Measurements from ENCODE around the gene MPZL1.

MPZL1 gene

DNA sequence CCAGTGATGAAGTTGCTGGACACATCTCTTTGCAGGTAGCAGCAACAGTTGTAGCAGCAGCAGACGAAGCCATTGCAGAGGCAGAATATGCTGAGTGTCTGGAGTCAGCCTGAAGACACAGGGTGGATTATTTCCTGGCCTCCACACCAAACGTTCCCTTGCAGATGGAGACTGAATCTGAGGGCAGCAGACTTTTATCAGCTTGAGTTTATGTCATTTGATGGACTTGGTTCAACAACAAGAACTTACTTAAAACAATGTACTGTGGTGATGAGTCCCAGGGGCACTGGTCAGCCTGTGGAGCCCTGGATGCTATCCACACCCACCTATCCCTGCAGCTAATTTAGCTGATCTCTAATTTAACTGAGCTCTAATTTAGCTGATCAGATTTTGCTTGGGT, 17.1 kb upstream of the MPZL1 start:
- DNase-seq, result no peak
- Mint-ChIP-seq H3K4me3 (no peak overlapping the region), H3K36me3 (peaks cover 71% of the 10 kb centered on the region), H3K4me1 (peaks cover 8% of the 10 kb centered on the region), H3K27ac (peak overlapping the region; percentile 60), H3K27me3 (peaks cover 4% of the 10 kb centered on the region), H3K9me3 (no peaks in the 10 kb centered on the region)
- CTCF ChIA-PET, result interaction anchor here (0.6 kb wide), 1 partner anchor 95 kb away, joined by 3 read pairs; no protein-coding TSS in a partner anchor

DNA sequence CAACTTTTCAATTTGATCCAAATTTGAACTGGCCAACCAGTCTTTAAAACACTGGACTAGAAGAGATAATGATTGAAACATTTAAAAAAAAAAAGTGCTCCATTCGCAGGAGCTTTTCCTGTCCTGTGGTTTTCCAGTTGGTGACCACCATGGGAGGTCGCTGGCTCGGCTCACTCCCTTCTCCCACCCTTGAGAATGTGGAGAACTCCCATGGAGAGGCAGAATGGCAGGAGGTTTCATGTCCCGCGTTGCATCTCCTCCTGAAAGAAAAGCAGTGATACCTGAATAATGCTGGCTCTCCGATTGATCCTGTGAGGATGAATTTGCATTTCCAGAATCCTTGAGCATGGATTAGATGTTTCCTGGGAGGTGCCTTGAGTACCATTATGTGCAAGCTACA, 16.5 kb upstream of the MPZL1 start:
- Mint-ChIP-seq H3K27ac (no peak overlapping the region), H3K4me3 (no peak overlapping the region), H3K9me3 (no peaks in the 10 kb centered on the region), H3K27me3 (peaks cover 4% of the 10 kb centered on the region), H3K36me3 (peaks cover 66% of the 10 kb centered on the region), H3K4me1 (peaks cover 8% of the 10 kb centered on the region)
- CTCF ChIA-PET, result interaction anchor here (0.6 kb wide), 1 partner anchor 94 kb away, joined by 3 read pairs; no protein-coding TSS in a partner anchor
- no peak for DNase-seq

DNA sequence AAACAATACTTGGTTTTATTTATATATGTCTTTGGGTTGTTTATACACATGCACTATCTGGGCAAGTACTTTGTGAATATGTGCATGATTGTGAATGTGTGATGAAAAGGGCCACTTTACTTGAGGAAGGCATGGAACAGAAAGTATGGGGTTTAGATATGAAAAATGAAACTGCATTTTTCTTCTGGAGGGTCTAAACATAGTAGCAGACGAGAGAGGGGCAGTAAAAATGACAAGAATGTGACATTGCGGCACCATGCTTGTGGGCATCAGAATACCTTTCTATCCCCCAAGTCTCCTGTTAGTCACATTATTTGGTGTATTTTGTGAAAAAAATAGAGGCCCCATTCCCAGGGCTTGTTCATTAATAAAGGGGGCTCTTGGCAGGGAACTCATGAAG, 15.4 kb upstream of the MPZL1 start:
- Mint-ChIP-seq H3K36me3 (peaks cover 58% of the 10 kb centered on the region), H3K27ac (no peak overlapping the region)

DNA sequence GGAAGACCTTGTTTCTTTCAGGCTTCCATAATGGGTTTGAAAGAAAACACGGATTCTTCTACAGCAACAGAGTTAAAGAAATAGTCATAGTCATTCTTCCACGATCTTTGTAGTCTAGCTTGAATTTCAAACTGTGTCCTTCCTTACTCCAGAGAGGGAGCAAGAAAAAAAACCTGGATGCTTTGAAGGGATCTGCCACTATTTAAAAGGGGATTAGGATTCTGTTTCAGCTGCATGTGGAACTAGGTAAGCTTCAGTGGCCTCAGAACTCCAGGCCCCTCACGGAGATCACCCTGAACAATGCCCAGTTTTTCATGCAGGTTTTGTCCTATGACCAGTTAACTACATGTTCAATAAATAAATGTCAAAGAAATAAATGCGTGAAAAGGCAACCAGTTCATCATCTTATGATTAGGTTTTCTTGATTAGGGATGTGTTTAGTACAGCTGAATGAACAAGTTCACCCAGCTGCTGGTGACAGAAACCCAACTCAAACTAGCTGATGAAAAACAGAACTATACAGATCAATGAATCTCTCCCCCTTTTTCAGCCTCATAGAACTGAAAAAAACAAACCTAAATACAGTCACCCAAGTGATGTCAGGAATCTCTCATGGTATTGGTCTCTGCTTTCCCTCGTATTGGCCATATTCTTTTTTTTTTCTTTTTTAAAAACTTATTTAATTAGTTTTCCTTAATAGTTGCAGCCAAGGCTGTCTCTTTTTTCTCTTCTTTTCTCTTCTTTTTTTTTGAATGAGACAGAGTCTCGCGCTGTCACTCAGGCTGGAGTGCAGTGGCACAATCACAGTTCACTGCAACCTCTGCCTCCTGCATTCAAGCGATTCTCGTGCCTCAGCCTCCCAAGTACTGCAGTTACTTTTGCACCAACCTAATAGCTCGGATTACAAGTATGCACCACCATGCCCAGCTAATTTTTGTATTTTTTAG, 14.6 kb upstream of the MPZL1 start:
- peaks cover 50% of the 10 kb centered on the region for H3K36me3 Mint-ChIP-seq
- peaks cover 8% of the 10 kb centered on the region for H3K4me1 Mint-ChIP-seq
- CTCF ChIA-PET, result interaction anchor here (0.6 to 1.1 kb wide), 2 partner anchors 32 to 781 kb away, joined by 4 to 6 read pairs; no protein-coding TSS in a partner anchor
- DNase-seq, result no peak
- no peaks in the 10 kb centered on the region for H3K9me3 Mint-ChIP-seq
- H3K4me3 Mint-ChIP-seq, result no peak overlapping the region
- H3K27ac Mint-ChIP-seq, result peak overlapping the region; percentile 38
- H3K27me3 Mint-ChIP-seq, result peaks cover 4% of the 10 kb centered on the region

More for the DNA sequence above, 15.4 kb upstream of the MPZL1 start:
- CTCF ChIA-PET, result no interaction called here
- no peak for DNase-seq
- Mint-ChIP-seq H3K4me3 (no peak overlapping the region), H3K27me3 (peaks cover 4% of the 10 kb centered on the region), H3K9me3 (no peaks in the 10 kb centered on the region), H3K4me1 (peaks cover 8% of the 10 kb centered on the region)

DNA sequence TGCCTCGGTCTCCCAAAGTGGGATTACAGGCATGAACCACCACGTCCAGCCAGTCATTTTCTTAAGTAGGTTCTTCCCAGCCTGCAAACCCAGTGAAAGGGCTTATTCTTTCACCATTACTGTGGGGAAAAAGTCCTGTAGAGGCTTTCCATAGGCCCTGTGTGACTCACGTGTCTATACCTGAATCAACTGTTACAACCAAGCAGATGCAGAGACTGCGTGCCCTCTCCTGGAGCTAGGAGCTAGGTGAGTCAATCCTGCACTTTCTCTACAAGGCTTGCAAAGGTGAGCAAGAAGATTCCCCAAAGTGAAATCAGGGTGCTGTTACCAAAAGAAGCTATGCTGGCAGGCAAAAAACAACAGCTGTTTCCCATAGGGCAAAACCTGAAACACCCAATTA, 13.8 kb upstream of the MPZL1 start:
- Mint-ChIP-seq H3K9me3 (no peaks in the 10 kb centered on the region), H3K4me3 (no peak overlapping the region), H3K36me3 (peaks cover 47% of the 10 kb centered on the region), H3K4me1 (peaks cover 15% of the 10 kb centered on the region), H3K27ac (peak overlapping the region; percentile 38), H3K27me3 (peaks cover 12% of the 10 kb centered on the region)
- CTCF ChIA-PET, result interaction anchor here (1.1 kb wide), 1 partner anchor 32 kb away, joined by 4 read pairs; no protein-coding TSS in a partner anchor
- no peak for DNase-seq

DNA sequence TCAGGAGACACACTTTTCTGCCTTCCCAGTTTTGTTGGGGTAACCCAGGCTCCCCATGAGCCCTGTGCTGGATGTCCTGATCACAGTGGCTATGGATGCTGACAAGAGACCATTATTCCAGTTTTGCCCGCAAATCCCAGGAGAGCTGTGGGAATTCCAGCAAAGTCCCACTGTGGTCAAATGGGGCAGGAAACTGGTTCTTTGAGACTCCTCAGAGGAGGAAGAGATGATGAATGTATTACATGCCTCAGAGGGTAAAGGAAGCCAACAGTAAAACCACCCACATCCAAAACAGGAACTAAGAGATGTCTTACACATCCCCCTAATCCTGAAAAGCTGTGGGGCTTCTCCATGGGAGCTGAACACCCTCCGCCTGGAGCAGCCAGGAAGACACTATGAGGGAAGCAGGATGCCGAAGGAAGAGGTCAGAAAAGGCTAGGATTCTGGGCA, 12.8 kb upstream of the MPZL1 start:
- peaks cover 25% of the 10 kb centered on the region for H3K4me1 Mint-ChIP-seq
- H3K36me3 Mint-ChIP-seq, result peaks cover 37% of the 10 kb centered on the region
- DNase-seq, result no peak
- H3K27ac Mint-ChIP-seq, result no peak overlapping the region
- H3K9me3 Mint-ChIP-seq, result no peaks in the 10 kb centered on the region
- CTCF ChIA-PET, result no interaction called here
- peaks cover 22% of the 10 kb centered on the region for H3K27me3 Mint-ChIP-seq
- no peak overlapping the region for H3K4me3 Mint-ChIP-seq

DNA sequence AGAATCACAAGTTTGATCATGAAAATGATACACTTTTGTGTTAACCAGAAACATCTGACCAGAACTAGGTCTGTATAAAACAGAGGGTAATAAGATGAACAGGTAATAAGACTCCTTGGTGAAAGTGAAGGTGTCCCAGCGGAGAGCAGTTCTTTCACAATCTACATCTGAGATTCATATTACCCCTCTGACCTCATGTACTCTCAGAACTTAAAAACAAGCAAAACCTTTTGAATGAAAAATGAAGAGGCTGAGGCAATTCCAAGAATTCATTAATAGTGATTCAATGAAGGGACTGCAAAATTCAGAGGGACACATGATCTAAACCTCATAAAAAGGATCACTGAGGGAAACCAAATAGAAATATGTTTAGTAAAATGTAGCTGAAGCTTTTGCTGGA, 10.9 kb upstream of the MPZL1 start:
- peaks cover 34% of the 10 kb centered on the region for H3K4me1 Mint-ChIP-seq
- no peaks in the 10 kb centered on the region for H3K9me3 Mint-ChIP-seq
- no peak overlapping the region for H3K27ac Mint-ChIP-seq
- peaks cover 22% of the 10 kb centered on the region for H3K36me3 Mint-ChIP-seq
- CTCF ChIA-PET, result no interaction called here
- no peak for DNase-seq
- H3K4me3 Mint-ChIP-seq, result no peak overlapping the region
- H3K27me3 Mint-ChIP-seq, result peaks cover 29% of the 10 kb centered on the region

DNA sequence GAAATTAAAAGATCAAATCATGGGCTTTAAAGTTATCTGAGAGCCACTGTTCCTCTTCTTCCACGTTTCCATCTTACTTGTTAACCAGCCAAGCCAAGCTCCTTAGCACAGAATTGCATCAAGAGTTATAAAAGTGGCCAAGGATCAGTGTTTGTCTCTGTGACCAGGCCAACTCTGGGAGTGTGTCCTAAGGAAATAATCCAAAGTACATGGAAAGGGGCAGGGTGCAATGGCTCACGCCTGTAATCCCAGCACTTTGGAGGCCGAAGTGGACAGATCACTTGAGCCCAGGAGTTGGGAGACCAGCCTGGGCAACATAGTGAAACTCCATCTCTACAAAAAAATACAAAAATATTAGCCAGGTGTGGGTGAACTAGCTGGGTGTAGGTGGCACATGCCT, 10.0 kb upstream of the MPZL1 start:
- CTCF ChIA-PET, result interaction anchor here (3.9 kb wide), 1 partner anchor 111 kb away, joined by 16 read pairs; no protein-coding TSS in a partner anchor
- H3K36me3 Mint-ChIP-seq, result peaks cover 16% of the 10 kb centered on the region
- DNase-seq, result no peak
- H3K27ac Mint-ChIP-seq, result no peak overlapping the region
- H3K4me1 Mint-ChIP-seq, result peaks cover 38% of the 10 kb centered on the region
- peaks cover 29% of the 10 kb centered on the region for H3K27me3 Mint-ChIP-seq
- H3K4me3 Mint-ChIP-seq, result no peak overlapping the region
- no peaks in the 10 kb centered on the region for H3K9me3 Mint-ChIP-seq

DNA sequence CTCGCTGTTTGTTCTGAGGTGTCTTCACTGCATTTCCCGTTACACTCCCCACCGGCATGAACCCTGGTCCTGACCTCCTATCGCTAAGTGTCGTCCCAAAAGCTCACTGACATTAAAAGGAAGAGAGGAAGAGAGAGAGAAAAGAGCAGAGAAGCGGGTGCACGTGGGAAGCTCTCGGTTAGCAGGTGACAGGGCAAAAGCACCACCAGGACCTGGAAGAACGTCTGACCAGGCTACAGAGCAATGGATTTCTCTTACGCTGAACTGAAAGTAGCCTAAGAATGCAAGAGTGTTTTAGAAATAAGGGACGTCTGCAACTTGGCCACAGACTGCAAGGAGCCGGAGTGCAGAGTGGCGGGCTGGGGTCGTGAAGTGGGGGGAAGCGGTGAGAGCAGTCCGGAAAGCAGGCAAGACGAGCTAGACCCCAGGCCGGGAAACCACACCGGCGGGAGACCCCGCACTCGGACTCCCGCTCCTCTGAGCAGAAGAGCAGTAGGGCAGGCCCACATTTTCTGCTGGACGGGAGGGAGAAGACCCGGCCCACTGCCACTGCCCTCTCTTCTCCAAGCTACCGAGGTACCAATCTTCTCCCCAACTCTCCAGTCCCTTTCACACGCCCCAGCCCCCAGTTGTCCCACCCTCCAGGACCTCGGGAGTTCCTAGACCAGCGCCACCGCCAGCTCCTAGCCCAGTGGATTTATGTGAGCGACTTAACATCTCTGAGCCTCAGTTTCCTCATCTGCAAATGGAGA, 8.3 kb upstream of the MPZL1 start:
- H3K4me1 Mint-ChIP-seq, result peaks cover 51% of the 10 kb centered on the region

DNA sequence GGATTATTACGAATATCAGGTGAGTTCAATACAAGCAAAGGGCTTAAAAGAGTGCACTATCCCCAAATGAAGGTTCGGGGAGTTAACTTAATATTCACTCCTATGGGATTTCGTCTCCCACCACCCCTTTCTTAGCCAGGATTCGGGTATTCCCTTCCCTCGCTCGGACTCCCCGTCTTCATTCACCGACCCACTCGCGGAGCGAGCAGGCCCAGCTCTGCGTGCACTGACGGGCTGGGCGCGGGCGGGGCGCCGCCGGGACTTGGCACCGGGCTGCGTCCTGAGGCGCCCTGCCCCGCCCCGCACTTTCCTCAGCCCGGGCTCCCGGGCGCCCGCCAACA, 7.7 kb upstream of the MPZL1 start:
- Mint-ChIP-seq H3K4me1 (peaks cover 53% of the 10 kb centered on the region), H3K36me3 (peaks cover 3% of the 10 kb centered on the region), H3K4me3 (peak overlapping the region; percentile 79), H3K27me3 (peaks cover 28% of the 10 kb centered on the region), H3K27ac (peak overlapping the region; percentile 84), H3K9me3 (no peaks in the 10 kb centered on the region)
- CTCF ChIA-PET, result interaction anchor here (0.6 to 4.6 kb wide), 6 partner anchors 39 to 369 kb away, joined by 3 to 22 read pairs (median 10); no protein-coding TSS in a partner anchor
- DNase-seq, result no peak

More for the DNA sequence above, 8.3 kb upstream of the MPZL1 start:
- H3K27ac Mint-ChIP-seq, result peak overlapping the region; percentile 84
- H3K36me3 Mint-ChIP-seq, result peaks cover 4% of the 10 kb centered on the region
- no peaks in the 10 kb centered on the region for H3K9me3 Mint-ChIP-seq
- H3K27me3 Mint-ChIP-seq, result peaks cover 29% of the 10 kb centered on the region
- DNase-seq, result peak; percentile 32
- CTCF ChIA-PET, result interaction anchor here (1.0 to 4.6 kb wide), 4 partner anchors 48 to 369 kb away, joined by 3 to 22 read pairs (median 14); no protein-coding TSS in a partner anchor
- peak overlapping the region; percentile 79 for H3K4me3 Mint-ChIP-seq

DNA sequence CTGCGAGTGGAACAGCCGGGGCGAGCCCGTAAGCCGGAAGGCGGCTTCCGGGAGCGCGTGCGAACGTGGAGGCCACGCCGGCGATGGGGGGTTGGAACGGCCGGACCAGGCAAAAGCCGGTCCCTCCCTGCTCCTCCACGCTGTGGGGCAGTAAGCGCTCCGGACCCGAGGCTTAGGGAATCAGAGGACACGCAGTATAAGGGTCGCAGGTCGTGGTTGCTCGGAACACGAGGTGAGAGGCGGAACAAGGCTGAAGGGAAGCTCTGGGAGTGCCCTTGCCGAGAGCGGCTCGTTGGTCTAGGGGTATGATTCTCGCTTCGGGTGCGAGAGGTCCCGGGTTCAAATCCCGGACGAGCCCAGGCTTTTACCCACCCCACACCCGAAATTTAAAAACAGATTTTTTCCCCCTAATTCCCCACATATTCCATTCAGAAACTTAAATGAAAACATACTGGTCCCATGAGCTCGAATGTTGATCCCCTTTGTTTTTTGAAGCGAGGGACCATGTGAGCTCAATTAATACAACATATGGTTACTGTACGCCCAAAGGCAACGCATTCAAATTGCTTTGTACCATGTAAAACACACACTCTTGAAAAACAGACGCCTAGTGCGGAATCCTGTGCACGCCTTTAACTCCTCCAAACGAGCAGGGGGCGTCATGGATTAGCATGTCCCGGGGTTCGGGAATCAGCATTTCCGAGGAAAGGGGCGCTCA, 7.2 kb upstream of the MPZL1 start:
- H3K9me3 Mint-ChIP-seq, result no peaks in the 10 kb centered on the region
- CTCF ChIA-PET, result interaction anchor here (0.6 to 4.6 kb wide), 12 partner anchors 25 to 368 kb away, joined by 3 to 22 read pairs (median 4); partner anchors contain the start of gene CREG1
- H3K27ac Mint-ChIP-seq, result peak overlapping the region; percentile 96
- H3K36me3 Mint-ChIP-seq, result peaks cover 3% of the 10 kb centered on the region
- peak; percentile 88 for DNase-seq
- peak overlapping the region; percentile 79 for H3K4me3 Mint-ChIP-seq
- H3K4me1 Mint-ChIP-seq, result peaks cover 57% of the 10 kb centered on the region
- H3K27me3 Mint-ChIP-seq, result peaks cover 25% of the 10 kb centered on the region

DNA sequence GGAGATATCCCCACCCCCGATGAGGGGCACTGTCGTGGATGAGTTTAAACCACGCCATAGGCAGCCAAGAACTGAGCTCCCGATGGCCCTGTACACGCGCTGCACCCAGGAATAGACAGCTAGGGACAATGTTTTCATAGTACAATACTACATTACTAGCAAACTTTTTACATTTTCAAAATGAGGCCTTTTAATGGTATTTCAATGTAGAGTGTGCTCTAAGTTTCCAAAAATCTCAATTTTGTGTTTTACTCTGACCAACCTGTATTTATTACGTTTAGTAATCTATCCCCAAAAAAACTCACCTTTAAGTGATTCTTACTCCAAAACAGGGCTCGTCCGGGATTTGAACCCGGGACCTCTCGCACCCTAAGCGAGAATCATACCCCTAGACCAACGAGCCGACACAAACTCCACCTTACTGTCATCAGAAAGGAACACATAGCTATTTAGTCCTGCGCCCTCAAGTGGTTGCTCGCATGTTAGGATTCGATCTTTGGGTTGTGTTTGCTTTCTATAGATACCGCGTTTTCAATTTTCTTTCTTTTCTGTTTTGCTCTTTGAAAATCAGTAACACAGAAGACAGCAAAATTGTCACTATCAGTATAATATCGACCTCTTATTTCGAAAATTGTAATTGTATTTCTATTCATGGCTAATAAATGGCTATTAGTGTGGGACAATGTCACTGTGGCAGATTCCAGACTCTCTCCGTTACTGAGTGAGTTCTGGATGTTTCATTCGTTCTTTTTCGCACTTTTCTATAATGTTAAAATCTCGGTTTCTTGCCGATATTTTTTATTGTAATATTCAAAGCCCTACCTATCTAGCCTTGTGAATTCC, 6.4 kb upstream of the MPZL1 start:
- Mint-ChIP-seq H3K4me3 (peak overlapping the region; percentile 79), H3K27me3 (peaks cover 25% of the 10 kb centered on the region), H3K27ac (peak overlapping the region; percentile 96), H3K9me3 (no peaks in the 10 kb centered on the region), H3K4me1 (peaks cover 65% of the 10 kb centered on the region), H3K36me3 (peaks cover 3% of the 10 kb centered on the region)
- peak; percentile 94 for DNase-seq
- CTCF ChIA-PET, result interaction anchor here (0.6 to 4.6 kb wide), 13 partner anchors 9 to 453 kb away, joined by 3 to 22 read pairs (median 4); partner anchors contain the start of gene CREG1

DNA sequence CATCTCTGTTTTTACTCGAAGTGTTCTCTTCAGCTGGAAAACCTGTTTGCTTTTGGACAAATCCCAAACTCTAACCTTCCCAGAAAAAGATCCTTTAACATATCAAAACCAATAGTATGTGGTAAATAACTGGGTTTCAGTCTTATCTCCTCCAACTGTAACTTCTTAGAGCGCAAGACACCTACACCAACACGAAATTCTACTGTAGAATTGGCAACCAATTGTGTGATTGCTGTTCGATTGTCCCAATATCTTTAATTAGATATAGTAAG, 5.8 kb upstream of the MPZL1 start:
- DNase-seq, result no peak
- Mint-ChIP-seq H3K27ac (peak overlapping the region; percentile 96), H3K36me3 (peaks cover 3% of the 10 kb centered on the region), H3K27me3 (peaks cover 25% of the 10 kb centered on the region), H3K9me3 (no peaks in the 10 kb centered on the region), H3K4me1 (peaks cover 70% of the 10 kb centered on the region), H3K4me3 (peak overlapping the region; percentile 79)
- CTCF ChIA-PET, result interaction anchor here (0.6 to 4.6 kb wide), 8 partner anchors 9 to 453 kb away, joined by 3 to 22 read pairs (median 4); no protein-coding TSS in a partner anchor
